HCT116 (cell line): ENCODE results near the gene SLC16A10. TPM values are rescaled to one million over a fixed set of nuclear protein-coding genes. Genes with fewer than 3 reads are reported as not detected.

ENCODE experiments used
- ATAC-seq: fragments of 200-7000 bp; cut with Tn5 transposase; 2 replicates; pipeline ENCODE4 v1.9.1; 2020; ENCODE audit warnings: mild to moderate bottlenecking, moderate library complexity
- BruUV-seq: library from RNA; stranded (reverse); fragments of 400-500 nt; replicated peaks from 2 replicates; lab custom pipeline; 2021; lab: Mats Ljungman, UMichigan
- CTCF ChIA-PET: fragments of 300-600 bp; sonication (Branson Sonifier 250); formaldehyde crosslinking; loops from one replicate; lab custom pipeline; 2021; ENCODE audit warnings: antibody characterized with exemption; lab: Charles Lee
- POLR2A ChIA-PET: fragments of 300-600, 350-600 bp; sonication (Branson Sonifier 250); formaldehyde crosslinking; loops from one replicate; lab custom pipeline; 2021; ENCODE audit warnings: antibody characterized with exemption; lab: Charles Lee
- RAD21 ChIA-PET, 2 experiments: fragments of 300-600 bp; sonication (Branson Sonifier 250); formaldehyde crosslinking; loops; one replicate each; lab custom pipeline; 2023; ENCODE audit warnings: low total read pairs in 2 of 2; ENCODE audit not compliant: uncharacterized antibody in 2 of 2, unreplicated experiment in 2 of 2, low non-redundant PET in 1 of 2; lab: Charles Lee
- DNase-seq: peaks from one replicate; pipeline ENCODE4 v3.0.0-alpha.2; 2010; ENCODE audit warnings: low read depth, low spot score
- H2AFZ ChIP-seq: fragments of 200-600 bp; shearing (Covaris generic), sonication (generic); 2 replicates; pipeline ENCODE4 v1.6.1; 2017; ENCODE audit warnings: low read depth, mixed run types, mixed read lengths, antibody characterized with exemption, low read length; ENCODE audit not compliant: poor library complexity, severe bottlenecking
- H3K27ac ChIP-seq: 2 replicates; pipeline ENCODE4 v1.5.1; 2012; ENCODE audit warnings: low read depth, low read length
- H3K27me3 ChIP-seq: fragments of 200-600 bp; sonication (generic); 2 replicates; pipeline ENCODE4 v1.6.1; 2016; ENCODE audit warnings: mixed run types, low read length, mixed read lengths; ENCODE audit not compliant: insufficient read depth
- H3K36me3 ChIP-seq, 2 experiments: fragments of 200-500 bp in 1 of 2; fragments of 200-600 bp in 1 of 2; sonication (Bioruptor generic) in 1 of 2; sonication (generic) in 1 of 2; 2 replicates each; pipeline versions ENCODE4 v1.5.1 to v1.6.1; 2014 to 2016; ENCODE audit warnings: low read length in 2 of 2, inconsistent platforms in 1 of 2, mixed read lengths in 1 of 2, mixed run types in 1 of 2; ENCODE audit not compliant: insufficient read depth in 2 of 2, control insufficient read depth in 1 of 2
- H3K4me1 ChIP-seq, 2 experiments: fragments of 200-600 bp in 1 of 2; sonication (generic) in 1 of 2; 2 replicates each; pipeline versions ENCODE4 v1.5.1 to v1.6.1; 2012 to 2017; ENCODE audit warnings: low read length in 2 of 2, inconsistent platforms in 1 of 2, mild to moderate bottlenecking in 1 of 2, mixed read lengths in 1 of 2, mixed run types in 1 of 2, moderate library complexity in 1 of 2; ENCODE audit not compliant: insufficient read depth in 2 of 2, control insufficient read depth in 1 of 2
- H3K4me2 ChIP-seq: fragments of 200-600 bp; sonication (generic); 2 replicates; pipeline ENCODE4 v1.6.1; 2017; ENCODE audit warnings: mixed run types, low read length, mixed read lengths
- H3K4me3 ChIP-seq, 2 experiments: fragments of 200-600 bp in 1 of 2; sonication (generic) in 1 of 2; replicated peaks in 1 of 2; 2 replicates each; pipeline ENCODE4 v1.5.1; 2011 to 2016; ENCODE audit warnings: low read length in 2 of 2, control low read depth in 1 of 2, low read depth in 1 of 2, mild to moderate bottlenecking in 1 of 2, mixed read lengths in 1 of 2, mixed run types in 1 of 2
- H3K79me2 ChIP-seq: fragments of 200-600 bp; sonication (generic); 2 replicates; pipeline ENCODE4 v1.6.1; 2017; ENCODE audit warnings: mild to moderate bottlenecking, mixed run types, low read length, moderate library complexity, mixed read lengths; ENCODE audit not compliant: insufficient read depth
- H3K9ac ChIP-seq: fragments of 200-600 bp; sonication (generic); 2 replicates; pipeline ENCODE4 v1.6.1; 2016; ENCODE audit warnings: low read length, mixed read lengths
- H3K9me2 ChIP-seq: fragments of 200-600 bp; sonication (generic), shearing (Covaris generic); 2 replicates; pipeline ENCODE4 v1.6.1; 2017; ENCODE audit warnings: mixed run types, mild to moderate bottlenecking, moderate library complexity; ENCODE audit not compliant: insufficient read depth
- H3K9me3 ChIP-seq, 2 experiments: fragments of 200-500 bp in 1 of 2; fragments of 200-600 bp in 1 of 2; sonication (Bioruptor generic) in 1 of 2; sonication (generic) in 1 of 2; 2 replicates each; pipeline ENCODE4 v1.6.1; 2014 to 2017; ENCODE audit warnings: low read length in 2 of 2, mixed read lengths in 2 of 2, inconsistent platforms in 1 of 2, low read depth in 1 of 2, mild to moderate bottlenecking in 1 of 2, mixed run types in 1 of 2, moderate library complexity in 1 of 2; ENCODE audit not compliant: control insufficient read depth in 1 of 2, insufficient read depth in 1 of 2
- H4K20me1 ChIP-seq: fragments of 200-600 bp; sonication (generic), shearing (Covaris generic); 2 replicates; pipeline ENCODE4 v1.6.1; 2017; ENCODE audit warnings: mixed run types, mild to moderate bottlenecking, moderate library complexity; ENCODE audit not compliant: insufficient read depth
- ATF3 ChIP-seq: IDR thresholded peaks from 2 replicates; pipeline ENCODE4 v1.6.1; 2012
- CEBPB ChIP-seq: IDR thresholded peaks from 2 replicates; pipeline ENCODE4 v1.6.1; 2012; ENCODE audit warnings: low read depth
- EZH2phosphoT487 ChIP-seq: fragments of 200-600 bp; IDR thresholded peaks from 2 replicates; pipeline ENCODE4 v1.6.1; 2018; ENCODE audit warnings: antibody characterized with exemption, borderline replicate concordance
- intact Hi-C: fragments of 100-400 bp; cut with micrococcal nuclease; formaldehyde crosslinking; loops from 2 replicates; pipeline ENCODE4 v1.10.0; 2022
- total RNA-seq: library from RNA; stranded (reverse); gene quantifications from one replicate; pipeline ENCODE4 v1.2.1, GENCODE V29; 2021; ENCODE audit not compliant: unreplicated experiment

Gene SLC16A10
- total RNA-seq, 1 experiment from 2014 or later, result 8.3 TPM

- H3K36me3 ChIP-seq, result no peaks in the 10 kb centered on the region
- H3K4me2 ChIP-seq, result no peak overlapping the region
- H3K9me2 ChIP-seq, result no peaks in the 10 kb centered on the region
- POLR2A ChIA-PET, result no interaction called here
- no peak overlapping the region for H3K9ac ChIP-seq
- H3K9me3 ChIP-seq, result no peaks in the 10 kb centered on the region
- no peak for DNase-seq
- H3K79me2 ChIP-seq, result no peaks in the 10 kb centered on the region
- RAD21 ChIA-PET, result no interaction called here
- intact Hi-C loops, result no loop called here
- H3K27me3 ChIP-seq, result no peaks in the 10 kb centered on the region
- CTCF ChIA-PET, result no interaction called here
- no peak overlapping the region for H3K27ac ChIP-seq
- H4K20me1 ChIP-seq, result no peaks in the 10 kb centered on the region
- no TSS peak for BruUV-seq
- TF ChIP-seq EZH2phosphoT487 (no peak), CEBPB (no peak)
- no peak overlapping the region for H3K4me3 ChIP-seq
- no peak overlapping the region for H2AFZ ChIP-seq
- H3K4me1 ChIP-seq, result peaks cover 0 to 6% of the 10 kb centered on the region in 2 experiments; a peak in 2 of 4 replicates
- no peak for ATAC-seq
These were observed 89.4 kb downstream of the SLC16A10 start for GRCh38 chr6:111176760-111177099.

- H2AFZ ChIP-seq, result no peak overlapping the region
- H4K20me1 ChIP-seq, result no peaks in the 10 kb centered on the region
- POLR2A ChIA-PET, result no interaction called here
- H3K36me3 ChIP-seq, result no peaks in the 10 kb centered on the region
- no peak for TF ChIP-seq ATF3
- TF ChIP-seq, all 23 proteins: peak for 0
- Histone ChIP-seq H3K4me2 (no peak overlapping the region), H3K27me3 (no peaks in the 10 kb centered on the region), H3K27ac (no peak overlapping the region), H3K4me3 (no peak overlapping the region), H3K9me3 (no peaks in the 10 kb centered on the region), H3K4me1 (peaks cover 0 to 6% of the 10 kb centered on the region in 2 experiments; a peak in 2 of 4 replicates), H3K9ac (no peak overlapping the region), H3K9me2 (no peaks in the 10 kb centered on the region), H3K79me2 (no peaks in the 10 kb centered on the region)
- RAD21 ChIA-PET, result no interaction called here
- CTCF ChIA-PET, result no interaction called here
- no peak for DNase-seq
- intact Hi-C loops, result no loop called here
- no peak for ATAC-seq
- no TSS peak for BruUV-seq
These were observed 89.8 kb downstream of the SLC16A10 start for GRCh38 chr6:111177131-111177530.
